ENCODE measurements around the gene ARF4. TPM values are rescaled to one million over a fixed set of nuclear protein-coding genes. Genes with fewer than 3 reads are reported as not detected.

ARF4 gene
- total and polyA plus RNA-seq, 7 donors: 37.7 to 127 (median 54.3) TPM

DNA sequence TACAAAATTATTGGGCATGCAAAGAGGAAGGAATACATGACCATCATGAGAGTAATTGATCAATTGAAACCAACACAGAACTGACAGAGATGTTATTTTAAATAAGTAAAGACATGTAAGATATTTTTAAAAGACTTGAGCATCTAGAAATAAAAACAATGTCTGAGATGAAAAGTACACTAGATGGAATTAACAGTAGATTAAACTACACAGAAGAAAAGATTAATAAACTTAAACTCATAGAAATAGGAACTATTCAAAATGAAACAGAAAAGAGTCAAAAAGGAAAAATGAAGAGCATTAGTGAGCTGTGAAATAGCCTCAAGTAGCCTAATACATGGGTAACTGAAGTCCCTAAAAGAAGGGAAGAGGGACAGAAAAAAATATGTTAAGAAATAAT lies 8.5 kb upstream of the ARF4 start:
- H3K27ac ChIP-seq: no peak overlapping the region
- ATAC-seq: no peak
- H3K4me1 ChIP-seq: no peaks in the 10 kb centered on the region
- DNase-seq: no peak
- TF ChIP-seq, protein P1, sequence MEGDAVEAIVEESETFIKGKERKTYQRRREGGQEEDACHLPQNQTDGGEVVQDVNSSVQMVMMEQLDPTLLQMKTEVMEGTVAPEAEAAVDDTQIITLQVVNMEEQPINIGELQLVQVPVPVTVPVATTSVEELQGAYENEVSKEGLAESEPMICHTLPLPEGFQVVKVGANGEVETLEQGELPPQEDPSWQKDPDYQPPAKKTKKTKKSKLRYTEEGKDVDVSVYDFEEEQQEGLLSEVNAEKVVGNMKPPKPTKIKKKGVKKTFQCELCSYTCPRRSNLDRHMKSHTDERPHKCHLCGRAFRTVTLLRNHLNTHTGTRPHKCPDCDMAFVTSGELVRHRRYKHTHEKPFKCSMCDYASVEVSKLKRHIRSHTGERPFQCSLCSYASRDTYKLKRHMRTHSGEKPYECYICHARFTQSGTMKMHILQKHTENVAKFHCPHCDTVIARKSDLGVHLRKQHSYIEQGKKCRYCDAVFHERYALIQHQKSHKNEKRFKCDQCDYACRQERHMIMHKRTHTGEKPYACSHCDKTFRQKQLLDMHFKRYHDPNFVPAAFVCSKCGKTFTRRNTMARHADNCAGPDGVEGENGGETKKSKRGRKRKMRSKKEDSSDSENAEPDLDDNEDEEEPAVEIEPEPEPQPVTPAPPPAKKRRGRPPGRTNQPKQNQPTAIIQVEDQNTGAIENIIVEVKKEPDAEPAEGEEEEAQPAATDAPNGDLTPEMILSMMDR (IDR thresholded peaks at IDR 0.05): no peak
- H3K36me3 ChIP-seq (ENCODE audit: insufficient read depth in 1 of 2, low read depth in 1 of 2): peaks cover 0 to 8% of the 10 kb centered on the region in 2 donors
- H3K4me3 ChIP-seq: no peak overlapping the region
- H3K27me3 ChIP-seq (ENCODE audit: insufficient read depth in 3 of 3, low read length in 2 of 3): no peaks in the 10 kb centered on the region
- H3K9me3 ChIP-seq: peaks cover 6% of the 10 kb centered on the region
- intact Hi-C loops (cut with DNase I): no loop called here

- WGBS, 3 donors: 48 to 85% (median 75%) methylated on average over 2 of the region's 2 CpGs
- no peak overlapping the region for H3K4me3 ChIP-seq
- no peak overlapping the region for H3K27ac ChIP-seq
- H3K4me1 ChIP-seq: no peaks in the 10 kb centered on the region
- DNase-seq (no peak), ATAC-seq (no peak)
- peaks cover 6% of the 10 kb centered on the region for H3K9me3 ChIP-seq
- H3K27me3 ChIP-seq (ENCODE audit: insufficient read depth in 3 of 3, low read length in 2 of 3): no peaks in the 10 kb centered on the region
- peaks cover 0 to 8% of the 10 kb centered on the region in 2 donors for H3K36me3 ChIP-seq (ENCODE audit: insufficient read depth in 1 of 2, low read depth in 1 of 2)
- intact Hi-C loops (cut with DNase I): no loop called here
- TF ChIP-seq, protein P1 (IDR thresholded peaks at IDR 0.05): no peak
These were observed 7.8 kb upstream of the ARF4 start for GRCh38 chr3:57604971-57605370.

GRCh38 chr3:57600195-57600594 lies 3.1 kb upstream of the ARF4 start:
- WGBS, 3 donors: 94 to 98% (median 95%) methylated on average over 2 of the region's 2 CpGs
- Histone ChIP-seq H3K9me3 (no peaks in the 10 kb centered on the region), H3K27me3 (ENCODE audit: insufficient read depth in 3 of 3, low read length in 2 of 3) (no peaks in the 10 kb centered on the region), H3K36me3 (ENCODE audit: insufficient read depth in 1 of 2, low read depth in 1 of 2) (peaks cover 0 to 8% of the 10 kb centered on the region in 2 donors), H3K4me1 (peaks cover 19% of the 10 kb centered on the region), H3K4me3 (no peak overlapping the region), H3K27ac (no peak overlapping the region)
- ATAC-seq (no peak), DNase-seq (no peak)
- intact Hi-C loops (cut with DNase I): no loop called here
- TF ChIP-seq, protein P1 (IDR thresholded peaks at IDR 0.05): no peak

DNA sequence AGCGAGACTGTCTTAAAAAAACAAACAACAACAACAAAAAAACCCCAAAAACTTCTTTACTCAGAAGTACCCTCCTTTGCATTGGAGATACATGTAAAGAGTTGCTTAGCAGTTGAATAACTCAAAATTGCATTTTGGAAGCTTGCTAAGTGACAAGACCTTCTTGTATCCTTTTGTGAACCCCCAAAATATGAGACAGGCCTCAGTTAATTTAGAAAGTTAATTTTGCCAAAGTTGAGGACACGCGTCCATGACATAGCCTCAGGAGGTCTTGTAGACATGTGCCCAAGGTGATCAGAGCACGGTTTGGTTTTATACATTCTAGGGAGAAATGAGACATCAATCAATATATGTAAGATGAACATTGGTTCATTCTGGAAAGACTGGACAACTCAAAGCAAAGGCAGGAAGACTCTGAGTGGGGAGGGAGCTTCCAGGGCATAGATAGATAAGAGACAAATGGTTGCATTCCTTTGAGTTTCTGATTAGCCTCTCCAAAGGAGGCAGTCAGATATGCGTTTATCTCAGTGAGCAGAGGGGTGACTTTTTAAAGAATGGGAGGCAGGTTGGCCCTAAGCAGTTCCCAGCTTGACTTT lies 1.7 kb upstream of the ARF4 start:
- intact Hi-C loops (cut with DNase I): loop anchor here in 1 of 2 donors (5.0 to 10.0 kb wide), 2 partner anchors 42 to 96 kb away; partner anchors contain the start of genes DENND6A and PDE12
- WGBS, 3 donors: 69 to 70% (median 69%) methylated on average over 5 of the region's 5 CpGs
- H3K4me3 ChIP-seq: peak overlapping the region; percentile 93
- ATAC-seq (no peak), DNase-seq (no peak)
- H3K4me1 ChIP-seq: peaks cover 33% of the 10 kb centered on the region
- no peaks in the 10 kb centered on the region for H3K9me3 ChIP-seq
- H3K27me3 ChIP-seq (ENCODE audit: insufficient read depth in 3 of 3, low read length in 2 of 3): no peaks in the 10 kb centered on the region
- H3K36me3 ChIP-seq (ENCODE audit: insufficient read depth in 1 of 2, low read depth in 1 of 2): peaks cover 0 to 8% of the 10 kb centered on the region in 2 donors
- TF ChIP-seq, protein P1 (IDR thresholded peaks at IDR 0.05): no peak
- peak overlapping the region; percentile 98 for H3K27ac ChIP-seq

All from psoas muscle (tissue), 8 donors.